ENCODE results near the gene SIRT4.
"Not testable (repeated sequence)": the region's sequence is repeated elsewhere in the genome, so short reads cannot be mapped to it uniquely, and the experiment has no call there.

SIRT4 gene, protein sequence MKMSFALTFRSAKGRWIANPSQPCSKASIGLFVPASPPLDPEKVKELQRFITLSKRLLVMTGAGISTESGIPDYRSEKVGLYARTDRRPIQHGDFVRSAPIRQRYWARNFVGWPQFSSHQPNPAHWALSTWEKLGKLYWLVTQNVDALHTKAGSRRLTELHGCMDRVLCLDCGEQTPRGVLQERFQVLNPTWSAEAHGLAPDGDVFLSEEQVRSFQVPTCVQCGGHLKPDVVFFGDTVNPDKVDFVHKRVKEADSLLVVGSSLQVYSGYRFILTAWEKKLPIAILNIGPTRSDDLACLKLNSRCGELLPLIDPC

DNA sequence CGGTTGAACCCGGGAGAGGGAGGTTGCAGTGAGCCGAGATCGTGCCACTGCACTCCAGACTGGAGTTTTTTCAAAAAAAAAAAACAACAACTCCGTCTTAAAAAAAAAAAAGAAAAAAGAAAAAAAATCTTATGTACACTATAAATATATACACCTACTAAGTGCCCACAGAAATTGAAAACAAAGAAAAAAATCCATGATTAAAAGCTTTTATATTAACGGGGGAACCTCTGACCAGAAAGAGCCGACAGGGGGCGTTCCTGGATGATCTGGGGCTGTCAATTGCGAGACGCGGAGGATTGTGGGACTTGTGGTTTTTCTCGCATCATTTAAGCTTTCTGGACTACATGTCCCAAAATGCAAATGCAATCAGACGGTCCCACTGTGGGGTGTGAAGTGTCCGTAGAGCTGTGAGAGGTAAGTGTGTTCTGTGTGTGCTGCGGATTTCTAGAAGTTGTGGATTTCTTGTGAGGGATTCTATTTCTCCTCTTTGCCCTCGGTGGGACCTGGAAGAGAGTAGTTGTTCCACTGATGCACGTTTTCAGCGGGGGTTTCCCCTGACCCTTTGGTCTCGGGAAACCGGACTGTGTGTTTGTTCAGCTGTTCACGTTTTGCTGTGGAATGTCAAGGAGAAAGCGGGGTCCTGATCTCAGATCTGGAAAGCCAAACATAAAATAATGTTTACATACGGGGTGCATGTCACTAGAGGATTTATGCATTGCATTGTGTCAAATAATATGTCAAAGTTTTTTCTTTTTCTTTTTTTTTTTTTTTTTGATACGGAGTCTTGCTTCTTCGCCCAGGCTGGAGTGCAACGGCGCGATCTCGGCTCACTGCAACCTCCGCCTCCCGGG lies at the start of gene SIRT4:
Gene SIRT4, plus strand, starts transcription at position 360 of the 854 bp plus-strand sequence. CDS start 1,241 bp downstream, outside the sequence.
- peak within 1 kb of the TSS; percentile 89 for H3K4me3 Mint-ChIP-seq
- H3K27me3 Mint-ChIP-seq (ENCODE audit: low read depth): no peaks in the 10 kb centered on the region
- peak within 1 kb of the TSS; percentile 69 for H3K27ac Mint-ChIP-seq
- H3K4me1 Mint-ChIP-seq (ENCODE audit: low read depth): peaks cover 8% of the 10 kb centered on the region
- H3K9me3 Mint-ChIP-seq: no peaks in the 10 kb centered on the region
- DNase-seq (ENCODE audit: low spot score): peak; percentile 84
- no peaks in the 10 kb centered on the region for H3K36me3 Mint-ChIP-seq (ENCODE audit: low read depth)

DNA sequence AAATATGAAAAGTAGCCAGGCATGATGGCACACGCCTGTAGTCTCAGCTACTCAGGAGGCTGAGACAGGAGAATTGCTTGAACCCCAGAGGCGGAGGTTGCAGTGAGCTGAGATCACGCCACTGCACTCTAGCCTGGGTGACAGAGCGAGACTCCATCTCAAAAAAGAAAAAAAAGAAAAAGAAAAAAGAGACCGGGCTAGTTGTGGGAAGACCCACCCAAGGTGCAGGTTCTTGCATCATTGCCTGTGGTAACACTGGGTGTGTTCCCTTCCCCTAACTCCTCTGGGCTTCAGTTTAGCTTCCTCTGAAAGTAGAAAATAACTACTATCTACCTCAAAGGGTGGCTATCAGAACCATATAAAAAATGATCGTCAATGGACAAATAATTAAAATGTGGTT lies 48.8 kb upstream of the SIRT4 start:
- H3K4me1 Mint-ChIP-seq (ENCODE audit: low read depth): peaks cover 73% of the 10 kb centered on the region
- peak overlapping the region; percentile 93 for H3K27ac Mint-ChIP-seq
- not testable (repeated sequence) for DNase-seq (ENCODE audit: low spot score); H3K27me3 Mint-ChIP-seq (ENCODE audit: low read depth); H3K9me3 Mint-ChIP-seq
- peak overlapping the region; percentile 82 for H3K4me3 Mint-ChIP-seq
- peaks cover 62% of the 10 kb centered on the region for H3K36me3 Mint-ChIP-seq (ENCODE audit: low read depth)

DNA sequence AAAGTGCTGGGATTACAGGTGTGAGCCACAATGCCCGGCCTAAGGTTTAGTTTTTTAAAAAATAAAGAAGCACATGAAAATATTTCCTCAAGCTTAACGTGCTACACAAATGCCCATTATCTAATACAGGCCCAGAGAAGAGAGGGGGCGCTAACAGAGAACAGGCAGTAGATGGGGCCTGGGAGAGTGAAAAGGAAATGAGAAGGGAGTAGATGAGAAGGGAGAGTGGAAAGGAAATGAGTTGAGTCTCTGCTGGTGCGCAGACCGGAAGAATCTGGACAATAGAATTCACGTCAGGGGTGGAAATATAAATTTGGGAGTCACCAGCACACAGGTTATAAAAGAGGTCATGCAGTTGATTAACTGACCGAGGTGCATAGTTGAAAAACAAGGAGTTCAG lies 47.3 kb upstream of the SIRT4 start:
- Mint-ChIP-seq H3K4me3 (peak overlapping the region; percentile 45), H3K36me3 (ENCODE audit: low read depth) (peaks cover 56% of the 10 kb centered on the region), H3K9me3 (no peaks in the 10 kb centered on the region), H3K4me1 (ENCODE audit: low read depth) (peaks cover 68% of the 10 kb centered on the region), H3K27me3 (ENCODE audit: low read depth) (no peaks in the 10 kb centered on the region), H3K27ac (peak overlapping the region; percentile 93)
- DNase-seq (ENCODE audit: low spot score): no peak

DNA sequence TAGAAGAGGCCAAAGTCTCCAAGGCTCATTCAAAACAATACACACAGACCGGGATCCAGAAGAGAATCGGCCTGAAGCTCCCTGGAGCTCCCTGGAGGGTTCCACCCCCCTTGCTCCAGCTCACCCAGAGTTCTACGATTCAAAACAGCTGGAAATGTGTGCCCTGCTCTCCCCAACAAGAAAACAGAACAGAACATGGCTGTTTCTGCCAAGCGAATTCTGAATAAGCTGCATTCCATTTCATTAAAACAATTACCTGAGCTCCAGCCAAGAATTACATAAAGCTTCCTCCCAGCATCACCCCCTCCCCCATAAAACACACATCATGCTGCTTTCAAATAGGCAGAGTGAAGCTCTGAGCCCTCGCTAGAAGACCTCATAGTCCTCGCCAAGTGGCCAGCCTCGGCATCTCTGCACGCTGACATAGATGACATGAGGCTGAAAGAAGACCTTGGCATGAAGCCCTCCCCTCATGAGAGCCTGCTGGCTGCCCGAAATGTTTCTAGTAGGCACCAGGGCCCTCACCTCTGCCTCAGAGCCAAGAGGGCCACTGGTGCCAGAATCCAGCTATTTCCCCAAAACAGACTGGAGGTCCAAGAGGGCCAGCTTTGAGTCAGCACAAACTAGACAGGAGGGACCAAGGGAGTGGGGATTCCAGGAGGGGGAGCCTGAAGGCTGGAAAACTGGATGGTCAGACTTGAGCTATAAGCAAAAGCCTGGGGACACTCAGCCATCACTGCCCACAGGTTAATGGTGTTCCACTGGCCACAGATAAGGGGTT lies 44.9 kb upstream of the SIRT4 start:
- no peak for DNase-seq (ENCODE audit: low spot score)
- Mint-ChIP-seq H3K9me3 (no peaks in the 10 kb centered on the region), H3K27ac (peak overlapping the region; percentile 73), H3K36me3 (ENCODE audit: low read depth) (peaks cover 57% of the 10 kb centered on the region), H3K4me1 (ENCODE audit: low read depth) (peaks cover 73% of the 10 kb centered on the region), H3K4me3 (no peak overlapping the region), H3K27me3 (ENCODE audit: low read depth) (no peaks in the 10 kb centered on the region)

DNA sequence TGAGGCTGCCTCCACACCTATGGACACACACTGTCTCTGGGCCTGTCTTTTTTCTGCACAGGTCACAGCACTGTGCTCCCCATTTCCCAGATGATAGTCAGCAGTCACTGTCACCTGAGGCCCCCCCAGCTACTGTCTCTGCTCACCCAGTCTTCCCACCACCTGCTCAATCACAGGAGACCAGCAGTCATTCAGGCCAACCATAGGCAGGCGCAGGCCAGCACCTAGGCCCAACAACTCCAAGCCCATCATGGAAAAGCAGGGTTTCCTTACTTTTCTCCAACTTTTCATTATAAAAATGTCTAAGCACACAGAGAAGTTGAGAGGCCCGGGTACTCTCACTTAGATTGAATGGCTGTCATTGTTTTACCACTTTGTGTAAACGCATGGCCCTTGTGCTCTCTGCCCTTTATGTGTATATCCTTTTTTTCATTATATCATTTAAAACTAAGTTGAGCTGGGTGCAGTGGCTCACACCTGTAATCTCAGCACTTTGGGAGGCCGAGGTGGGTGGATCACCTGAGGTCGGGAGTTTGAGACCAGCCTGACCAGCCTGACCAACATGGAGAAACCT lies 43.7 kb upstream of the SIRT4 start:
- Mint-ChIP-seq H3K36me3 (ENCODE audit: low read depth) (peaks cover 64% of the 10 kb centered on the region), H3K27me3 (ENCODE audit: low read depth) (no peaks in the 10 kb centered on the region), H3K4me1 (ENCODE audit: low read depth) (peaks cover 73% of the 10 kb centered on the region), H3K4me3 (no peak overlapping the region), H3K27ac (peak overlapping the region; percentile 44), H3K9me3 (no peaks in the 10 kb centered on the region)
- DNase-seq (ENCODE audit: low spot score): no peak

DNA sequence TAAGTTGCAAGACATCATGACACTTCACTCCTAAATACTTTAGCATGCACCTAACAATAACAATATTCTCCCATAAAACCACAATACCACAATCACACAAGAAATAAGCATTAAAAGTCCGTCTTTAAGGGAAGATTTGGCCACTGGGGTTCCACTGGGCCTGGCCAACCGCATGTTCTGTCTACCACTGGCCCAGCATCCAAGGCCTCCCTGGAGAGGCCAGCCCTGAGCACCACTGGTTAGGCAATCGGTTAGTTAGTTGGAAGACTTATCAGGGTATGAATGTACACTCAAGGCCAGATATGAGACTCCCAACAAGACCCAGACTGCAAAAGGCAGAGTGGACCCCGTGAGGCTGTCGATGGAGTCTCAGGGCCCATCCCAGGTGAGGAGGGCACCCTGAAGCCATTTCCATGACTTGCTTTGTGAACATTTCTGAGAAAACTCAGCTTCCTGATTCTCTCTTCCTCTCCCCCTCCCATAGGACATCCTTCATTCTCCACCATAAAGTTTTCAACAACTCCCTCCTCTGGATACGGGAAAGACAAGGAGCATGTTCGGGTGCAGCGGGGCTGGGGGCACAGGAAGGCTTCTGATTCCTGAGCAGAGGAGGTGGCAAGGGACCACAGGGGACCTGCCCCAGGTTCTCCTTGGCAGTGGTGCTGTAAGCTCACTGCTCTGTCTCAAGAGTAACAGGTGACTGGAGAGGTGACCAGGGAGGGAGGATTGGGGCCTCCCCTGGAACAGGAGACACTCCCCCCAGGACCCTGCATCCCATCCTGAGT lies 42.5 kb upstream of the SIRT4 start:
- Mint-ChIP-seq H3K4me3 (peak overlapping the region; percentile 52), H3K27ac (peak overlapping the region; percentile 46), H3K4me1 (ENCODE audit: low read depth) (peaks cover 74% of the 10 kb centered on the region)

DNA sequence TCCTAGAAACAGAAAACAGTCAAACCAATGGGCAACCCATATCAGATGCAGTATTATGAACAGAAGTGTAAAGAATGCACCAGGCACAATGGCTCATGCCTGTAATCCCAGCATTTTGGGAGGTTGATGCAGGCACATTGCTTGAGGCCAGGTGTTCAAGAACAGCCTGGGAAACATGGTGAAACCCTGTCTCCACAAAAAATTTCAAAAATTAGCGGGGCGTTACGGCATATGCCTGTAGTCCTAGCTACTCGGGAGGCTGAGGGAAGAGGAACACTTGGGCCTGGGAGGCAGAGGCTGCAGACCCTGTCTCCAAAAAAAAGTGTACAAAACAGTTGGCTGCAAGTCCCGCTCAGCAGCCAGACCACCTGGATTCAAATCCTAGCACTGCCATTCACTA lies 41.5 kb upstream of the SIRT4 start:
- DNase-seq (ENCODE audit: low spot score): no peak
- H3K27ac Mint-ChIP-seq: peak overlapping the region; percentile 60
- H3K27me3 Mint-ChIP-seq (ENCODE audit: low read depth): no peaks in the 10 kb centered on the region
- peak overlapping the region; percentile 52 for H3K4me3 Mint-ChIP-seq
- H3K9me3 Mint-ChIP-seq: no peaks in the 10 kb centered on the region
- H3K4me1 Mint-ChIP-seq (ENCODE audit: low read depth): peaks cover 69% of the 10 kb centered on the region
- peaks cover 64% of the 10 kb centered on the region for H3K36me3 Mint-ChIP-seq (ENCODE audit: low read depth)

More for the DNA sequence above, 42.5 kb upstream of the SIRT4 start:
- H3K27me3 Mint-ChIP-seq (ENCODE audit: low read depth): no peaks in the 10 kb centered on the region
- H3K36me3 Mint-ChIP-seq (ENCODE audit: low read depth): peaks cover 67% of the 10 kb centered on the region
- DNase-seq (ENCODE audit: low spot score): no peak
- no peaks in the 10 kb centered on the region for H3K9me3 Mint-ChIP-seq

DNA sequence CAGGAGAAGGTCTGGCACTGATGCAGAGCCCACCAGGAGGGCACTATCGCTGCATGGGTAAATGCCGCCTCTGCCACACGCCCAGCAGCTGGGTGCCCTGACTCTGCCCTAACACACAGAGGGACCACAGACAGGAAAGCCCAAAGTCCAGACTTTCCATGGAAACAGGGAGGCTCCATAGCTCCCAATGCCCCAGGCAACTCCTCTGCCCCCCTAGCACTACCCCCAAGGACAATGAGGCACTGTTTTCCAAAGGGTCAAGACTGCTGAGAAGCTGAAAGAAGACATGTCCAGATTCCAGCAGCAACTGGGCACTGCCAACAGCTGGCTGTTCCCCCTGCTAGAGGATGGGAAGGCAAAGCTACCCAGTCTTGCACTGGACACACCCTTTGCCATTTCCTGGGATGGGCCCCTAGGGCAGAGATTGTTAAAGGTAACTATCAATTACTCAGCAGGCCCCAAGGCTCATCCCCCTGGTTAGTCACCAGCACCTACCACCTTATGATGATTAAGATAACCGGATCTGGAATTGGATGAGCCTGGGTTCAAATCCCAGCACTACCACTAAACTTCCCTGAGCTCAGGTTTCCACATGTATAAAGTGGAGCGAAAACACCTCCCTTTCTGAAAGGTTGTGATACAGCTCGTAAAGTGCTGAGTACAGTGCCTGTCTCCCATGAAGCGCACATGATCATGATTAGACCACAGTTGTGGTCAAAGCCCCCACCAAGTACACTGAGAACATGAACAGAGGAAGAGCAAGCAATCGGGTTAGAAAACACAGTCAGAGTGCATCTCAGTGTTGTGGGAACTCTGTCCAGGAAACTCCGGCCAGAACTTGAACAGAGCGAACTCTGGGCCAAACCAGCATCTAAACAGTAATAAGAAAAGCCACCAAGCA lies 39.9 kb upstream of the SIRT4 start:
- H3K4me3 Mint-ChIP-seq: peak overlapping the region; percentile 99
- H3K4me1 Mint-ChIP-seq (ENCODE audit: low read depth): peaks cover 63% of the 10 kb centered on the region
- H3K36me3 Mint-ChIP-seq (ENCODE audit: low read depth): peaks cover 55% of the 10 kb centered on the region
- no peak for DNase-seq (ENCODE audit: low spot score)
- H3K27me3 Mint-ChIP-seq (ENCODE audit: low read depth): no peaks in the 10 kb centered on the region
- peak overlapping the region; percentile 81 for H3K27ac Mint-ChIP-seq
- H3K9me3 Mint-ChIP-seq: no peaks in the 10 kb centered on the region

DNA sequence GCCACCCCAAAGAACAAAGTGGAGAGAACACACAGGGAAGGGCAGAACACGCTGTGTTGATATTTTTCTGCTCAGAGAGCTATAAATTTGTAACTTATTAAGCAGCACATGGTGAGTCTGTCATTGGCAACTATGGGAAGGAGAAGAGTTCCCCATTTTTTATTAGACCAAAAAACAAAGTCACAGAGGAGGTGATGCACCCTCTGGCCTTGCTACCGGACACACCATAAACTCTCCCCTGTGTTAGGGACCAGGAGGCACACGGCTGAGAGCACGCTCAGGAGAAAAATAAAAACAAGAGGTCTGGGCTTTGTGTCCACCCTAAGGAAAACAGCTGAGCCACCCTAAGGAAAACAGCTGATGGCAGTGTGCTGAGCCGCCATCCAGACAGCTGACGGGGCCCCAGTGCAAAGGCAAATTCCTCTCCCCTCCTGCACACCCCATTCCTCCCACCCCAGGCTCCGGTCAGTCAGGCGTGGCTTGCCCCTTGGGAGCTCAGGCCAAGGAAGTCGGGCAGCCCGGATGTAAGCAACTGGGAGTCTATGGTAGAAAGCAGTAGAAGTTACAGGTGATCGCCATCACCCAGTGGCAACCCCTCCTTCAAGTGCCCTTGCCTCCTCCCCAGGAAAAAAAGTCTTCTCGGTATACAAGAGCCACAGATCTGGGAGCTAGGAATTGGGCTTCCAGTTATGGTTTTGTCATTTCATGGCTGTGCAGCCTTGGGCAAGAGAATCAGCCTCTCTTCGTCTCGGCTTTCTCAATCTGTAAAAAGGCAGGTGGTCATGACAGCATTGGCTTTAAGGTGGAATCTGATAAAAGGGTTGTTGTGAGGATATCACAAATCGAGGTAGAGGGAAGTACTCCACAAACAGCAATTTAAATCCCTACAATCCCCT lies 39.0 kb upstream of the SIRT4 start:
- Mint-ChIP-seq H3K9me3 (no peaks in the 10 kb centered on the region), H3K4me3 (peak overlapping the region; percentile 99), H3K27me3 (ENCODE audit: low read depth) (no peaks in the 10 kb centered on the region), H3K4me1 (ENCODE audit: low read depth) (peaks cover 59% of the 10 kb centered on the region), H3K27ac (peak overlapping the region; percentile 81), H3K36me3 (ENCODE audit: low read depth) (peaks cover 51% of the 10 kb centered on the region)
- no peak for DNase-seq (ENCODE audit: low spot score)

DNA sequence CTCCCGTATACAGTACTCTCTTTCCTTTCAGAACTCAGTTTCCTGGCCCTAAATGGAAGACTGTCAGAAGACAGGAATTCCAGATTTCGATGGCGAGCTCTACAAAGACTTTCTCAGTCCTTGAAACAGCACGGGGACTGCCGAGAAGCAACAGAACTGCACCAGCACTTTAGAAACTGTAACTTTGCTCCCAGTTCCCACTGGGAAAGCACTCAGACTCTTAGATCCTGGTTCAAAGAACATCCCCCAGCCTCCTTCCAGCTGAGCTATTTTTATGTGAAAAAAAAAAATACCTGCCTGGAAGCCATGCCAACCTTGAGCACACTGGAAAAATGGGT lies 38.4 kb upstream of the SIRT4 start:
- H3K9me3 Mint-ChIP-seq: no peaks in the 10 kb centered on the region
- DNase-seq (ENCODE audit: low spot score): no peak
- H3K4me3 Mint-ChIP-seq: peak overlapping the region; percentile 99
- peaks cover 56% of the 10 kb centered on the region for H3K4me1 Mint-ChIP-seq (ENCODE audit: low read depth)
- no peak overlapping the region for H3K27ac Mint-ChIP-seq
- no peaks in the 10 kb centered on the region for H3K27me3 Mint-ChIP-seq (ENCODE audit: low read depth)
- peaks cover 51% of the 10 kb centered on the region for H3K36me3 Mint-ChIP-seq (ENCODE audit: low read depth)

DNA sequence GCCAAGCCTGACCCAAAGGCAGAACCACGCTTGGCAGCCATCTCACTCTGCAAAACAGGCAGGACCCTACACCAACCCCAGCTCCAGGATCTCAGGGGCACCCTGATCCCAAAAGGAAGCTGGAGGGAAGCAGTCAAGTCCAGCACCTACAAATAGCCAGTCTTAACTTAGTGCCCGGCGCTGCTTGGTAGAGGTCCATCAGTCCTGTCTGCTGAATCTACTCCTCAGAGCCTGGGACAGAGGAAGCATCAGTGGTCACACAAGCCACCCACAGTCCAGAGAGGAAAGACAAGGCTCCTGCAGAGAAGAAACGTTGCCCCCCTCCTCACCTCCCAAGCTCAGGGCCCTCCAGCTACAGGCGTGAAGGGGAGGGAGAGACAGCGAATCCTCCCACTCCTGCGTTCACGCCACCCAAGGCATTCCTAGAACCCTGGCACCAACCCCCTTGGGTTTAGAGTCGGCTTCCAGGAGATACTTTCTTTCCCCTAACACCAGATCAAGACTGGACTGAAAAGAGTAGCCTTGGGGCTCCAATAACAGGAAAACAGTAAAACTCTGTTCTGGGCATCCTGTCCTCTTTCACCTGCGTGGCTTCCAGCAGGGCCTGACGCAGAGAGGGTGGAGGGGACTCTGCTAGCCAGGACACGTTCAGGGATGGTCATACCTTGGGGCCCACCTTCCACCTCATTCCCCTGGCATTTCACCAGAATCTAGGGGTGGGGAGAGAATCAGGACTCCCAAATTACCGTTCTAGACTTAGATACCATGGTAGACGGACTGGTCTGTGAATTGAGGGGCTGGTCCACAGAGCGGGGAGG lies 37.8 kb upstream of the SIRT4 start:
- Mint-ChIP-seq H3K36me3 (ENCODE audit: low read depth) (peaks cover 50% of the 10 kb centered on the region), H3K27ac (peak overlapping the region; percentile 85), H3K4me3 (peak overlapping the region; percentile 99), H3K9me3 (no peaks in the 10 kb centered on the region), H3K4me1 (ENCODE audit: low read depth) (peaks cover 55% of the 10 kb centered on the region), H3K27me3 (ENCODE audit: low read depth) (no peaks in the 10 kb centered on the region)
- no peak for DNase-seq (ENCODE audit: low spot score)
